GM20431 (cell line): ENCODE results near the gene GRAP.

Experiments
- in situ Hi-C: fragments of 300-500 bp; cut with MseI, MboI; formaldehyde crosslinking; loops from one replicate; pipeline ENCODE4 v1.15.0; 2020; ENCODE audit warnings: low sequenced_read_pairs; ENCODE audit not compliant: unreplicated experiment

Gene GRAP

DNA sequence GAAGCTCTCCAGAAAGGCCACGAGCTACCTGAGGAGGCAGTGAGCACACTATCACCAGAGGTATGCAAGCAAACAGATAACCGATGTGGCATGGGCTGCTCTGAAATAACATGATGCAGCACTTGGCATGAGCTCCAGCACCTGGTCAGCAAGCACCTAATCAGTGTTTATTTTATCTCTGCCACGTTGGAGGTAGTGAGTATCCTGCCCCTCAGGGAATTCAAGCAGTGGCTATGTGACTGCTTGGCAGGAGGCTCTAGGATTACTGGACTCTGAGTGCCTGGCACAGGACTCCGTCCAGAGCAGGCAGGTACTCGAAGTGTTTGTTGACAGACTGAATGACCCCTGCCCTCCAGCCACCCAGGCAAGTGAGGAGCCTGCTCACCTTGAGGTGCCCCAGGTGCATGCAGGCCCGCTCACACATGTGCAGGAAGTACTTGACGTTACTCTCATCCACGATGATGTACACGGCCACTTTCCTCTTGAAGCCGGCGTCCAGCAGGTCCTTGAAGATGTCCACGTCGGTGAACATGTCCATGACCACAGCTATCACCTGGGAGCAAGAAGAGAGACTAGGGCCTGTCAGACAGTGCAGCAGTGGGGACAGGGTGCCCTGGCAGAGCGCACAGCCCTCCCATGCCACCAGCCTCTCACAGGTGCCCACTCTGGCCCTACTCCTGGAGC, 58.8 kb downstream of the GRAP start:
- in situ Hi-C loops: no loop called here

DNA sequence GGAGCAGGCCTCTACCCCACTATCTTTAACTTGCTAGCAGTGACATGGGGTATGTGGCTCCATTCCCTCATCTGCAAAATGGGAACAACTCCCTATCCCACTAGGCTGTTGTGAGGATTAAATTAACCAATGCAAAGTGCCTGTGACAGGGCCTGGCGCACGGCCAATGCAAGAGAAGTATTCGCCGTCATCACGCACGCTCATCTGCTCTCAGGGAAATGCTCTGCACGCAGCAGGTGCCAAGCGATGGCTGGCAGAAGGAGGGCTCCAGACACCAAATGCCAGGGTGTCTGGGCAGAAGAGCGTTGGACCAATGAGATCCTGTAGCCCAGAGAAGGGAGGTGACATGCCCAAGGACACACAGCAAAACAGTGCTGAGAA, 59.5 kb downstream of the GRAP start:
- in situ Hi-C loops: no loop called here

DNA sequence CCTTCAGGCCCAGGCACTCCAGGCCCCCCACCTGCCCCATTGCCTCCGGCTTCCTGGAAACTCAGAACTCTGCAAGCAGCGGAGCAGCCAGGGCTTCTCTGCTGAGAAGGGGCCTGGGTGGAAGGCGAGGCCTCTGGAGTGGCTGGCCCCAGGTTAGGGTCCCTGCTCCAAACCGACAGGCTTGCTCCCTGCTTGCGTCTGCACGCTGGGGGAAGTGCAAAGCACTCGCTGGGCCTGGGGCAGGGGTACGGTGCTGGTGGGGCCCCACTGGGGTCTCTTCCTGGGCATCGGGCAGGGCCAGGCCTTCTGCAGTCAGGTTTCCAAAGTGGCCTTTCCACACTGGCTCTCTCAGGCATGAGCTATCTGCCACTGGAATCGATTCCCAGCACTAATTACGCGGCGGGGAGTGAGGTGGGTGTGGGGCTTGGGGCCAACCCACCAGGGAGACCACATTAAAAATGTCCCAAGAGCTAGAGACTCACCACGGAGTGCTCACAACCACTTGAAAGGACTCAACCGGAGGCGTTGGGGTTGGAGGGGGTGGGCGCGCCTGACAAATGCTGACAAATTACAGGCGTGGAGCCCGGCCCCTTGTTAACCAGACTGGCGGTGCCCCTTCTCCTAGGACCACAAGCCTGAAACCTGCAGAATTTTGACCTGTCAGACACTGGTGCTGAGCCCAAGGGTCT, 60.1 kb downstream of the GRAP start:
- in situ Hi-C loops: no loop called here

DNA sequence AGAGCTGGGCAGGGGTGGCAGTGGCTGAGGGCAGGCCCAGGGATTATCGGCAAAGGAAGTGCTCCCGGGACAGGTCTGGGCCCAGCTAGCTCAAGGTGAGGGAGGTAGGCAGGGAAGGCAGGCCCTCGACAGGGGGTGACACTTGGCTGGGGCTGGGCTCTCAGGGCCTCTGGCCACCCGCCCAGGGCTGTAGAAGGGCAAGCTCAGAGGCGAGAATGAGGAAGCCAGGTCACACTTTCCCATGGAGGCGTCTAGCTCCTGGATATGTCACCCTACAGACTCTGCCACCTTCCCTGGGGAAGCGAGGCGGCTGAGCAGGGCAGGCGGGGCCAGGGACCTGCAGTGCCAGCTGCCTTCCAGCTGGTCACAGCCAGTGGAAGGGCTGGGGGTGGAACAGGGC, 61.3 kb downstream of the GRAP start:
- in situ Hi-C loops: no loop called here

DNA sequence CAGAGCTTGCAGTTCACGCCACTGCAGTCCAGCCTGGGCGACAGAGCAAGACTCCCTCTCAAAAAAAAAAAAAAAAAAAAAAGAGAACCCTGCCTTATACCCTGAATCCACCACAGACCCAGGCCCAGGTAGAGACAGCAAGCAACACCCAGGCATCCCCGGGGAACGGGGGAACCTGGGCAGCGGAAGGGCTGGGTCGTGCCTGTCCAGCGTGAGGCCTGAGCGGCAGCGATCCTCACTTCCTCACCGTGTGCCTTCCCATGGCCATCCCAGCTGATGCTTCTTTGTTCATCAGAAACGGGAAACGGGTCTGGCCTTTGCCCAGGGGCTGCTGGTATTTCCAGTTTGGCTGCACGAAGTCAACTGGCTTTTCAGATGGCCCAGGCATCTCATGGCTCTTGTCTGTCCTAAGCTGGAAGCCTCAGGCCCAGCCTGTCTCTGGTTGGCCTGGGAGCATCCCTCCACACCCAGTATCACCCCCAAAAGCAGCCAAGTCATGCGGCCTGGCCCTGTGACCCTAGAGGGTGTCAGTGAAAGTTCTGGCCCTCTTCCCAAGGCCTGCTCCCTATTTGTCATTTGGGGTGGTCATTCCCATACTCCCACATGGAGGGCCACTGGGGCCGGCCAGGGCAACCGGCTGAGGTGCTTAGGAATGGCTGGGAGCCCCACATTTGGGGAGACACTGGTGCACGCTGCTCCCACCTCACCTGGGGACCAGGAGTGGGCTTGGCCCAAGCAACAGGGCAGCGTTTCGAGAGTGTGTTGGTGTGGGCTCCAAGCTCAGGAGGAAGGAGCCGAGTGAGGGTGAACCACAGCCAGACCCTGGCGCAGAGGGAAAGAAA, 62.3 kb downstream of the GRAP start:
- in situ Hi-C loops: no loop called here

DNA sequence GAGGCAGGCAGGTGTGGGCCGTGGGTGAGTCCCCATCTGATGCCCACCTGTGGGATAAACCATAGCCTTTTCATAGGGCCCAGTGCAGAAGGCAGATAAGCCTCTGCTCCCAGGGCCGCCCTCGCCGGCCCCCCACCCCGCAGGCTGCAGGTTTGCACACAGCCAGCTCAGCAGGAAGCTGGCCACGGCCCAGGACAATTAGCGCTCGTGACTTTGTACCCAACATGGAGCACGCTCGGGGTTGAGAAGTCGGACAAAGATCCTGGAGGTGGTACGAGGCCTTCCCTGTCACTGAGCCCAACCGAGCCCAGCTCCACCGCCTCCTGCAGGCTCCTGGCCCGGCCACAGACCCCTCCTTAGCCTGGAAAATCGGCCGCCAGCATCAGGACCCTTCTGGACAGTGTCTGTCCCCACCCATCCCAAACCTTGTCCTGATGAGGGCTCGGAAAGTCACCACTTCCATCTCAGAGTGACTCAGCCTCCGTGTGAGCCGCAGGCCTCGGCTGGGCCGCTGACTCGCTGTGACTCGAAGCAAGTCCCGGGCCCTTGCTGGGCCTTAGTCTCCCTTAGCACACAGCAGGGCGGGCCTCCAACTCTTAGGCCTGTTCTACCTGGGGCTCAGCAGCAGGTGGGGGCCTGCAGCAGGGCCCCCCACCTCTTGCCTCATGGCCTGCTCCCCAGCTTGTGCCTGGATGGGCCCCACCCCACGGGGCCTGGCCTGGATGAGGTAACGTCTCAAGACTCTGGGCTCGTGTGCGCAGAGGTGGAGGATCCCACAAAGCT, 64.9 kb downstream of the GRAP start:
- in situ Hi-C loops: no loop called here

DNA sequence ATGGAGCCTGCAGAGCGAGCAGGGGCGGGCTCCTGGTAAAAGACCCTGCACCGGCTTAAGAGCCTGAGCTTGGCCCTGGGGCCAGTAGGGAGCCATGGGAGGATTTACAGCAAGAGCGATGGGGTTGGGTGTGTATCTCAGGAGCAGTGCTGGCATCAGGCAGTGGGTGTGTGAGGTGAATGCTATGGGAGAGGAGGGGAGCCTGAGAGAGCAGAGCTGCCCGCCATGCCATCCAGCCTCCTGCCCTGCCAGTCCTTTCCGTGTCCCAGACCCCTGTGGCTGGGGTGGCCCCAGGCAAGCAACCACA, 65.5 kb downstream of the GRAP start:
- in situ Hi-C loops: no loop called here

DNA sequence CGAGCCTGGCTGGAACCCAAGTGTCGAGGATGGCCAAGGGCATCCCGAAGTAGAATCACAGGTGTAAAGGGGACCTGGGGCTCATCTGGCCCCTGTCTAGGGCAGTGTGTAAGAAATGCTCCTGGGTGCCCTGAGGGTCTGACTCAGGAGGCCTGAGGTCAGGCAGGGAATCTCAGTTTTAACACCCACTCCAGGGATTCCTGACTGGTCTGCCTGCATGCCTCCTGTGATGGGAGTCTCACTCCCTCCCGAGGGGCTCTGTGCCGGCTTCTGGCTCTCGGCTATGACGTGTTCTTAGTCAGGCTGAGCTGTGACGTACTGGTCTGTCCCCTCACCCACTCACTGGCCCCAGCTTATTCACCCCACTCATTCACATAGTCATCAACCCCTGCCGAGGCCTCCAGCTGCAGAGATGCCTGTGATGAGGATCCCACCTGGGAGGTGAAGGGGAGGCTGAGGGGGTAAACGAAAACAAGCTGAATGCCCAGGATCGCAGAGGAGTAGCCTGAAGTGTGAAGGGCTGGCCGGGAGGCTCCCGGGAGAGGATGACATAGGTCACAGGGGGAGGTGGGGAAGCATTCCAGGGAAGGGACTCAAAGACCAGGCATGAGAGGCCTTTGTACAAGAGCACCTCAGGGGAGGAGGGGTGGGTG, 65.9 kb downstream of the GRAP start:
- in situ Hi-C loops: no loop called here

DNA sequence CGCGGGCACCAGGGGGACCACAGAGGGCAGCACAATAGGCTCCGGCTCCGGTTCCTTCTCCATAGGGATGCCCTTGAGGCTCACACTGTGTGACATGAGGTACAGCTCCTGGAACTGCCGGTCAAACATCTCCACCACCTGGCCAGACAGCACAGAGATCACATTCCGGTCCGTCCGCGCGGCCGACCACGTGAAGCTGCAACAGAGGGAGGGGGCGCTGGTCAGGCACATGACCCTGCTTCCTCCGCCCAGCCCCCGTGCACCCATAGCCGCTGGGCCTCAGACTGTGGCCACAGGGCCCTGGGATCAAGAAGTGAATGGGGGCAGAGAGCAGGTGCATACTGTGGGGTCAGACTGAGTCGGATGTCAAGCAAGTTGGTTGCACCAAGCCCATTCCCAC, 68.1 kb downstream of the GRAP start:
- in situ Hi-C loops: no loop called here

DNA sequence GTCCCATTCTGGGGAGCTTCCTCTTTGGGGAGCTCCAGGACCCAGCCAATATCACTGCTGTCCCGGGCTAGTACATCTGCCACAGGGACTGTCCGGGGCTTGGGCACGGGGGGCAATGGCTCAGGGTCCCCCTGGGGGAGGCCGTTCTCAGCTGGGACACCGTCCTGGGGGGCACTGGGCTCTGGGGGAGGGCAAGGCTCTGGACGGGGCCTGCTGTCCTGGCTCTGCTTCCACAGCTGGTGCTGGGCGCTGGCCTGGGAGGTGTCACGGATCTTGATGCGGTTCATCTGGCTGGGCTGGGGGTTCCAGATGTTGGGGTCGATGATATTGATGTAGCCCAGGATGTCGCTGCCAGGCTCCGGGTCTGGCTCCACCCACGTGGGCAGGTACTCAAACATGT, 68.7 kb downstream of the GRAP start:
- in situ Hi-C loops: no loop called here

DNA sequence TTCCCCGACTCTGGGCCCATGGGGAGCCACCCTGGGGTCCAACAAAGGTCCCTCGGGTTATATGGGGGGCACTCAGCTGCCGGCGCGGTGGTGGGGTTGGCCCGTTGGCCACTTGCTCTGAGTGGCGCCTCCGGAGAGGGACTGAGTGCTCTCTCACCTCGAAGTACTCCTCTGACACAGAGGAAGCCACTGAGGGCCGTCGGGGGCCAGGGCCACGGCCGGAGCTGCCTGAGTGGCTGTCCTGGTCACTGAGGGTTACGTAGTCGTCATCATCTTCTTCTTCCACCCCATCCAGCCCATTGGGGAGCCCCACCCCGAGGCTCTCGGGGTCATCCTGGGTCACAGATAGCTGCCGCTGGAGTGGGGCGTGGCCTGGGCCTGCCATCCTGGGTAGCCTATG, 69.1 kb downstream of the GRAP start:
- in situ Hi-C loops: no loop called here

DNA sequence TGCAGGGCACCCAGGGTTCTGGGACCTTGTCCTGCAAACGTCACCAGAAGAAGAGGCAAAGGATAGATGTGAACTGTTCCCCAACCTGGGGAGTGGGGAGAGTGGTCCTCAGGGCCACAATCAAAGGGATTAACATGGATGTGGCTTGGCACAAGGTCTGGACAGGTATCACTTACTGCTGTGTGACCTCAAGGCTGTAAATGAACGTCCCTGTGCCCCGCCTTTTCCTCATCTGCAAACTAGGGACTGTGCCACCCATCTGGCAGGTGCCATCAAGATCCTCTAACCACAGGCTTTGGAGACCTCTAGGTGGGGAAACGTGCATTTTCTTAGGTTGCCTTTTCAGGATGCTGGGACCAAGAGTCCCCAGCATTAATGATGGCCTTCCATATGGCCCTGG, 69.7 kb downstream of the GRAP start:
- in situ Hi-C loops: no loop called here

DNA sequence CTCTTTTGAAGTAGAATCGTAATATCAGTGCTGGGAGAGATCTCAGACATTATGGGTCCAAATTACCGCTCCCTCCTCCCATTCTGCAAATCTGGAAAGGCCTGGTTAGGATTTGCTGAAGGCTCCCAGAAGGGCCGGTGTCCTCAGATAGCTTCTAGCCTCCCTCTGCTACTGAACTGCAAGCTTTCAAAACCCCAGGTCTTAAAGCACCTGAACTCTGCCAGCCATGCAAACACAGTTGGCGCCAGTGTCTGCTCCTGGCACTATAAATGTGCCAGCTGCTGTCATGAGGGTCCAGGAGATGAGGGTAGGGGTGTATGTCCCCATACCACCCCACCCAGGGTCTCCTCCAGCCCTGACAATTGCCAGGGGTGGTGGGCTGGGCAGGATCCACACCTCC, 70.6 kb downstream of the GRAP start:
- in situ Hi-C loops: no loop called here

DNA sequence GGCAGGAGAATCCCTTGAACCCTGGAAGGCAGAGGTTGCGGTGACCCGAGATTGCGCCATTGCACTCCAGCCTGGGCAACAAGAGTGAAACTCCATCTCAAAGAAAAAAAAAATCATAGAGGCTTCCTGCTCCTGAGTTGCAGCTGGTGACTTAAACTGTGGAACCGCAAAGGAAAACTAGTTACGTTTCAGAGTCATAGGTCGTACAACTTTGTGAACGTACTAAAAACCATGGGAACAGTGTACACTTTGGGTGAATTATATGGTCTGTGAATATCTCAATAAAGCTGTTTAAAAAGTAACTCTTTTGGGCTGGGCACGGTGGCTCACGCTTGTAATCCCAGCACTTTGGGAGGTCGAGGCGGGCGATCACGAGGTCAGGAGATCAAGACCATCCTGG, 71.2 kb downstream of the GRAP start:
- in situ Hi-C loops: no loop called here

DNA sequence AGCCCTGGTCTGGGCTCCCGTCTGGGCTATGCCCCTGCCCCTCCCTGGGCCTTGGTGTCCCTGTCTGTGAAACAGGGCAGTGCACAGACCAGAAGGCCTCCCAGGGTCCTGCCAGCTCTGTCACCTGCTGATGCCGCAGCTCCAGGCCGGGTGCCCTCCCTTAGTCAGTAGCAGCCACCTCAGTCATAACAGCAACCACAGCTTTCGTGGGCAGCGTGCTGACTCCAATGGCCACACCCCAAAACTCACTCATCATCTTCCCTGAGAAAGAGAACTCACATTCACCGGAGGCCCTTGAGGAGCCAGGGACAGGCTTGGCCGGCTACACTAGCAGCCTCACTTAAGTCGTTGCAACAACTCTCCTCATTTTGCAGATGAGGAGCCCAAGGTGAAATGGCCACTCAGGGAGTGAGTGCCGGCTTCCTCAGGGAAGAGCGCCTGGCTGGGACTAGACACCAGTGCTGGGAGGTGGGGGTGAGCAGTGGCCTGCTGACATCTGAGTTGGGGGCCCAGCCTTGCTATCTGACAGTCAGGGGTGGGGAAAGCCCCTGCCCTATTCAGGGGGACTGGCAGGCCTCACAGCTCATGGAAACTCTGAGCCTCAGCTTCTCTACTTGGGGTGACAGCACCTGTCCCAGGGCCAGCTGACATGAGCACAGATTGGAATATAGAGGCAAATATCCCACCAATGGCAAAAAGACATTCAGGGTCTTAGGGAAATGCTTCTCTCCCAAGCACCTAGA, 72.2 kb downstream of the GRAP start:
- in situ Hi-C loops: no loop called here

DNA sequence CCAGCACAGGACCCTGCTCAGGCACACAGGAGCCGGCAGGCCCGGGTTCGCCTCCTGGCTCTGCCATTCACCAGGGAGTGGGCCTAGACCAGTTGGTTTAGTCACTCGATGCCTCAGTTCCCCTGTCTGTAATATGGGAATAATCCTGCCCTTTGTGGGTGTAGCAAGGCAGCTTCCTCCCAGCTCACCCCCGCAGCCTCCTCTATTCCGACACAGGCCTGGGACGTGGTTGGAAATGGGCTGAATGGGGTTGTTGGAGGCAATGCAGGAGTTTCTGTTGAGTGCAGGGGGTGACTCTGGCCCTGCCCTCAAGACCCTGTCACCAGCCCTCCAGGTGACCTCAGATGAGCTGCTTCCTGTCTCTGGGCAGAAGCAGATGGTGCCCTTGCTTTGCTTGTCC, 75.0 kb downstream of the GRAP start:
- in situ Hi-C loops: no loop called here
